ENCODE results near the gene HOXA9. TPM values are rescaled to one million over a fixed set of nuclear protein-coding genes. Genes with fewer than 3 reads are reported as not detected.

HOXA9 gene
- polyA plus RNA-seq, 4 donors, result 92.9 to 122 (median 115) TPM

GRCh38 chr7:27201580-27202017, 36.3 kb upstream of the HOXA9 start:
- no peak for DNase-seq (ENCODE audit: low read depth in 4 of 4, low spot score in 3 of 4)

GRCh38 chr7:27200761-27201579, 35.6 kb upstream of the HOXA9 start:
- DNase-seq (ENCODE audit: low read depth in 4 of 4, low spot score in 3 of 4), result no peak

DNA sequence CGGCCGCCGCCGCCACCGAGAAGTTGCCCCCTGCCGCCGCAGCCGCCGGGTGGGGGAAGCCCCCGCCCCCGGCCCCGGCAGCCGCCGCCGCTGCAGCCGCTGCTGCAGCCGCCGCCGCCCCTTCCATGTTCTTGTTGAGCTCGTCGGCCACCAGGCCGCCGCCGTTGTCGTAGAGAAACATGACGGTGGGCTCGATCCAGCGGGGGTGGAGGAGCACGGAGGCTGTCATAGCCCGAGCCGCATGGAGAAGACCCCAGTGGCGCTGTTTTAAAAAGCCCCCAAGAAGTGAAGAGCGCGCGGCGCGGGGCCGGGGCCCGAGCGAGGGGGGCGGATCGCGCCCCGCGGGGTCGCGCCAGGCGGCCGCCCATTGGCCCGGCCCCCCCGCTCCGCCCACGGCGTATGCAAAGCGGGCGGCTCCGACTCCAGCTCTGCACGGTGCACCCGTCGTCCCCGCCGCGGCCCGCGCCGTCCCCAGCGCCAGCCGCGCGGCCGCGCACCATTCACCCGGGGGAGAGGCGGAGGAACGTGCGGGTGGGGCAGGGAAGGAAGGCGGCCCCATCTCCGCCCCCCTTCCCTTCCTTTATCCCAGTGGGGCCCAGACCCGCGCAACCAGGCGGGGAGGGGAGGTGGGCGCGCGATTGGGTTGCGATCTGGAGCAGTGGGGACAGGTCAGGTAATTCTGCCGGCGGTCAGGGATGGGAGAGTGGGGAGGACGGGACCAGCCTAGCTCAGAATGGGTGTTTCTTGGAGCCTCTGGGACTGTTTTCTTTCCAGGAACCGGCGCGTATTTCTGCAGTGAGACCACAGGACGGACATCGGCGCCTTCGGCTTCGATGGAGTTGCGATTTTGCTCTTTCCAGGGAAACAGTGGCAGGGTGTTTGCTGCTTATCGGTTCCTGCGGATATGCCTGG, 34.8 kb upstream of the HOXA9 start, which contains the start of gene HOXA13:
TSS of gene HOXA13 (minus strand) at position 243 of the 912 bp plus-strand sequence. CDS start at position 229, 14 bp downstream.
- DNase-seq (ENCODE audit: low read depth in 4 of 4, low spot score in 3 of 4), result no peak

DNA sequence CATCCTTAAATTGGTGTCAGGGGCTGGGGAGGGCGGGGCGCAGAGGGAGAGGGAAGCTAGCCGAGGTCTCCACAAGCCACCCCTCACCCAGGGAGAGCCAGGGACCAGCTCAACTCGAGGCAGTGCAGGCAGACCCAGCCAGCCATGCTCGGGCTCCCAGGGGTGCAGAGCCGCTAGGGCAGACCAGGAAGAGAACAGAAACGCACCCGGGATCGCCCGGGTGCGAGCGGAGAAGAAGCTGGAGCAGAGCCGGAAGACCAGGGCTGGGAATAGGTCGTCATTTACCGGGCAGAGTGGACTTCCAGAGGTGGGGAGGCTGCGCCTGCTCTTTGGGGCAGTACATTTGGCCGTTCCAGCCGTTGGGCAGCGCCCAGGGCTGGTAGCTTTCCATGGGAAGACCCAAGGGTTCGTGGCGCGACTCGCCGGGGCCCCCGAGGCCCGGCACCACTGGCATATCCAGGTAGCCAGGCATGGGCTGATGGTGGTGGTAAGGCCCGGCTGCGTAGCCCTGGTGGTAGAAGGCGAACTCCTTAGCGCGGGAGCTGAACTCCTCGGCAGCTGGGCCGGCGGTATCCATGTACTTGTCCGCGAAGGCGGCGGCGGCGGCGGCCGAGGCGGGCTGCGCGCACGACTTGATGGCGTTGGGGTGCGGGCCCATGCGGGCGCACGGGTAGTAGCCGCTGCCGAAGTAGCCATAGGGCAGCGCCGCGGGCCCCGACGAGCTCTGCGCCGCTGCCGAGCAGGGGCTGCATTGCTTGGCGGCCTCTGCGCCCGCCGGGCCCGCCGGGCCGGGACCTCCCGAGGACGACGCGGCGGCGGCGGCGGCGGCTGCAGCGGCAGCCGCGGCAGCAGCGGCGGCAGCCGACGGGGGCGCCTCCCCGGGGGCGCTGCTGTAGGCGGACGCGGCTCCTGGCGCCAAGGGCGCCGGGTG, 33.8 kb upstream of the HOXA9 start:
- no peak for DNase-seq (ENCODE audit: low read depth in 4 of 4, low spot score in 3 of 4)

- peak in 1 of 4 donors; percentile 34 for DNase-seq (ENCODE audit: low read depth in 4 of 4, low spot score in 3 of 4)
Measured at GRCh38 chr7:27198138-27198841, 33.0 kb upstream of the HOXA9 start.

GRCh38 chr7:27197137-27198042, 32.1 kb upstream of the HOXA9 start:
- peak in 1 of 4 donors; percentile 43 for DNase-seq (ENCODE audit: low read depth in 4 of 4, low spot score in 3 of 4)

- DNase-seq (ENCODE audit: low read depth in 4 of 4, low spot score in 3 of 4), result peak in 1 of 4 donors; percentile 79
Measured at GRCh38 chr7:27196287-27196767, 31.0 kb upstream of the HOXA9 start.

DNA sequence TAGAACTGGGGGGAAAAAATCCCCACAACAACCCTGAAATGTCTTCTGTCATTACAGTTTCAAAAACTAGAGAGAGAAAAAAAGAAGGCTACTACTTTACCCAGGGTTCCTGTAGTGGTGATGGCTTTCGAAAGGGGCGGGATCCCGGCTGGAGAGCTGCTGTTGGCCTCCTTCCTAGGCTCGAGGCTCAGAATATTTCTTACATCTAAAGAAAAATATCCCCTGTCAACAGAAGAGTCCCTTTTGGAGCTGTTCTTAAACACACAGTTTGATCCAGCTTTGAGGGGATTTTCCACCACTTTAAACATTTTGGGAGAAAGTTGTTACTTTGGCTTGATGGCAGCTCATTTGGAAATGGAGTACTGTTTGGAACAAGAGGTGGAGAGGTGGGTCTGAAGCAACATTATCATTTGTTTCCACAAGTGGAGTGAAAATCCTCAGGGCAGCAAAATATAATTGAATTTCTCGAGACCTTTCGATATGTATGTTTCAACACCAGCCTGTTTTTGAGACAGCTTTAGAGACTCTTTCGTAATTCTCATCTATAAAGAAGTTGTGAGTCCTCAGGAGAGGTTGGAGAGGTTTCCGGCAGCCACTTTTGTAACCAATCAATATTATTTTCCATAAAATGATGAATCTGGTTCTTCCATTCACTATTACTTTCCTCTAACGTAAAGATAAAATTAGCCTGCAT, 29.5 kb upstream of the HOXA9 start:
- no peak for DNase-seq (ENCODE audit: low read depth in 4 of 4, low spot score in 3 of 4)

- DNase-seq (ENCODE audit: low read depth in 4 of 4, low spot score in 3 of 4), result no peak
Measured at GRCh38 chr7:27194002-27194352, 28.6 kb upstream of the HOXA9 start.

DNA sequence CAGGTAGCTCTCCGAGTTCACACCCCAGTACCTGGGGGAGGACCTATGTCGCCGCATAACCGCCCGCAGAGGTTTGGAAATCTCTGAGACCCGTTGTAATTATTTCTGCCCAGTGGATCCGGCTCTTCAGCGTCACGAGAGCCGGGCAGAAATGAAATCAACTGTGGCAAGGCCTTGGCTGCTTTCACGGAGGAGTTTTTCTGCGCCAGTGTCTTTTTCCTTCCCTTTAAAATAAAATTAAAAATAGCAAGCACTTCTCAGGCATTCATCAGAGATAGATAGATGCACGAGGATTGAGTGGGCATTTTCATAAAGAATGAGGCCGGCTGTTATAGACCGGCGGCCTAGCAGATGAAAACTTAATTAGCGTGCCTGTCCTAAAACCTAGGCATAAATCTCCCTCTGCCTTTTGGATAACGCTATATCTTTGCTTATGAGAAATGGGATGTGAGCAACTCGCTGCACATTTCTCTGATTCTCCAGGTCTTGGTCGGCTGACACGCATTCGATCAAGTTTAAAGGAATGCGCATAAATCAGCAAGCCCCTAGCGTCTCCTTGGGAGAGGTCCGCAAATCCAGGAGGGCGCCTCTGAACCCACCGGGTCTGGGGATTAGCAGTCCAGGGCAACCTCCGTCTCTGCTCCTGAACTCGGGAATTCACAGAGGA, 28.1 kb upstream of the HOXA9 start:
- no peak for DNase-seq (ENCODE audit: low read depth in 4 of 4, low spot score in 3 of 4)

DNA sequence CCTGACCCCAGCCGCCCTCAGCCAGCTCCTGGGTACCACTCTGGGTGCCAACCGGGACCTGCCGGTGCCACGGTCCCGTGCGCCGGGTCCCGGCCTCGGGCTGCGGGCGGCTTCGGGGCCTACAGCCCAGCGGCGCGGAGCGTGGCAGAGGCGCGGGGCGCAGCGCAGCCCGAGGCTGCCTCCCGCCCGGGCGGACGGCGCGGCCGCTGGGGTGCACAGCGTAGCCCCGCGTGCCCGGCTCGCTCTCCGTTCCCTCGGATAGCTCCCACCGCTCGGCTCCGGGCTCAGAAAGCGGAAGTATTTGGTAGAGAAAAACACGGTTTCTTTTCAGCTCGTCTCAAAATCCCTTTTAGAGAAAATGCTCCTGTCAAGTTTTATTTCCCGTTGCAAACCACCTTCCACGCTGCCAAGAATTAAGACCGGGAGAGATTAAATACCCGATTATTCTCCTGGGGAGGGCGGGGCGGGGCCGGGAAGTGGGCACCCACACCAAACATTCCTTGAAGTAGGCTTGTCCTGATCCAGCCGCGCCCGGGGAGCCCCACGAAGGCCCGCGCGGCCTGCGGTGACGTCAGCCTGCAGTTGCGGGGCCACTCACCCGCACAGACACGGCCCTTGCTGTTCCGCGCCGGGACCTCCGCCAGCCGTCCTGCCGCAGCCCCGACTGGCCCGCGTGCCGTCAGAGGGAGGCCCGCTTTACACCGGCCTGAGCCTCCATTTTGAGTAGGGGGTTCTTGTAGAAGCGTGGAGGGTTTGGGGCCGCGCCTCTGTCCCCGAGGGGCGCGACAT, 27.4 kb upstream of the HOXA9 start:
- DNase-seq (ENCODE audit: low read depth in 4 of 4, low spot score in 3 of 4), result no peak

GRCh38 chr7:27191833-27192545, 26.7 kb upstream of the HOXA9 start:
- DNase-seq (ENCODE audit: low read depth in 4 of 4, low spot score in 3 of 4), result no peak

- no peak for DNase-seq (ENCODE audit: low read depth in 4 of 4, low spot score in 3 of 4)
Measured at GRCh38 chr7:27191161-27191731, 25.9 kb upstream of the HOXA9 start.

DNA sequence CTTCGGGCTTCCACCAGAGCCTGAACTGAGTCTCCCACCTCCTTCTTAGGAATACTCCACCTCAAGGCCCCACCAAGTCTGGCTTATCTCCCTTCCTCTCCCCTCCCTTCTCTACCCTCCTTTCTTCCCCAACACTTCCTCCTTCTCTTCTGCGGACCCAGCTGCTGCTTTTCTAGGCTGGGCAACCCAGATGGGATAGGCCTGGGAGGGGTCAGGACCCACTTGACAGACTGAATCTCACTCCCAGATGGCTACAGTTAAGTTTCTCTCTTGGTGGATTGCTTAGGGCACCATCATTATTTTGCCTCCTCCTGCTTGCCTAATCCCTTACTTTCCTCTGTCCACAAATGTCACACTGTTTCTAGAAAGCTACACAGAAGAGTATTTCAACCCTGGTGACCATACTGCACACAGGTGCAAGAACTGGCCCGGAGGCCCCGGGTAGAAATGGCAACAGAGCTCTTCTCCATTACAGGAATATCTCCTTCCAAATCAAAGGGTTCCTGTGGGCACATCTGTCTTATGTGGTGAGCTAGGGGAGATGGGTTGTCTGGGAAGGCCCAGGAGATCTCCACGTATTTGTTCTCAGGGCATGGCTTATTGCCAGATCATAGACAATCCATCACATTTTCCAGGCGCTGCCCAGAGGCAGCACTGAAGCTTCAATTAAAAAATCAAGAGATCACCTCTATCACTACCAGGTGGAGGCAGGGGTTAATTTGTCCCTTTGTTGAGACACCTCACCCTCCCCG, 24.8 kb upstream of the HOXA9 start:
- no peak for DNase-seq (ENCODE audit: low read depth in 4 of 4, low spot score in 3 of 4)

Data from right renal pelvis (tissue), 4 donors.